Stimulated activated memory B cell treated with anti-CD40 and anti-IgM and Interleukin-4, amounts not matched to agents 10 μg/mL and 1 μg/mL and 100 μg/mL, for 72 hours (primary cell): ENCODE measurements around the gene TIGD4.

ENCODE experiments used
- ATAC-seq: fragments of 150-1000 bp; cut with Tn5 transposase; 2 replicates; pipeline ENCODE4 v1.10.0; 2021
- H3K27ac Mint-ChIP-seq: one replicate; pipeline ENCODE4 v1.8.0; 2022; ENCODE audit warnings: mild to moderate bottlenecking, mixed read lengths
- H3K27me3 Mint-ChIP-seq: one replicate; pipeline ENCODE4 v1.8.0; 2022; ENCODE audit warnings: mixed read lengths
- H3K36me3 Mint-ChIP-seq: one replicate; pipeline ENCODE4 v1.8.0; 2022; ENCODE audit warnings: mixed read lengths
- H3K4me1 Mint-ChIP-seq: one replicate; pipeline ENCODE4 v1.8.0; 2022; ENCODE audit warnings: mixed read lengths
- H3K4me3 Mint-ChIP-seq: one replicate; pipeline ENCODE4 v1.8.0; 2022; ENCODE audit warnings: mild to moderate bottlenecking, moderate library complexity, mixed read lengths
- H3K9me3 Mint-ChIP-seq: one replicate; pipeline ENCODE4 v1.8.0; 2022; ENCODE audit warnings: mixed read lengths

Gene TIGD4

GRCh38 chr4:152779513-152780266, at the start of gene TIGD4, which contains the start of gene ARFIP1:
TIGD4 (minus strand) TSS chr4:152779730; CDS start chr4:152771004, 8,726 bp downstream.
ARFIP1 (plus strand) TSS chr4:152779954; CDS start chr4:152829634, 49,680 bp downstream.
- H3K9me3 Mint-ChIP-seq = no peaks in the 10 kb centered on the region
- H3K4me1 Mint-ChIP-seq = peaks cover 63% of the 10 kb centered on the region
- peak within 1 kb of the TSS; percentile 84 for H3K27ac Mint-ChIP-seq
- H3K36me3 Mint-ChIP-seq = no peaks in the 10 kb centered on the region
- ATAC-seq = peak; percentile 98
- no peaks in the 10 kb centered on the region for H3K27me3 Mint-ChIP-seq
- H3K4me3 Mint-ChIP-seq = peak within 1 kb of the TSS; percentile 98

- H3K9me3 Mint-ChIP-seq = peaks cover 12% of the 10 kb centered on the region
- H3K36me3 Mint-ChIP-seq = peaks cover 32% of the 10 kb centered on the region
- H3K4me1 Mint-ChIP-seq = no peaks in the 10 kb centered on the region
- no peak overlapping the region for H3K27ac Mint-ChIP-seq
- H3K4me3 Mint-ChIP-seq = no peak overlapping the region
- H3K27me3 Mint-ChIP-seq = no peaks in the 10 kb centered on the region
- no peak for ATAC-seq
These were observed 48.6 kb upstream of the TIGD4 start for GRCh38 chr4:152828122-152828521.

- Mint-ChIP-seq H3K27ac (no peak overlapping the region), H3K9me3 (peaks cover 12% of the 10 kb centered on the region)
These were observed 45.8 kb upstream of the TIGD4 start for GRCh38 chr4:152825336-152825735.

GRCh38 chr4:152824561-152824960, 45.0 kb upstream of the TIGD4 start:
- Mint-ChIP-seq H3K27me3 (no peaks in the 10 kb centered on the region), H3K36me3 (peaks cover 13% of the 10 kb centered on the region), H3K27ac (no peak overlapping the region), H3K9me3 (peaks cover 12% of the 10 kb centered on the region), H3K4me1 (no peaks in the 10 kb centered on the region), H3K4me3 (no peak overlapping the region)
- ATAC-seq = no peak

More at GRCh38 chr4:152825336-152825735, 45.8 kb upstream of the TIGD4 start:
- Mint-ChIP-seq H3K36me3 (peaks cover 13% of the 10 kb centered on the region), H3K27me3 (no peaks in the 10 kb centered on the region), H3K4me1 (no peaks in the 10 kb centered on the region), H3K4me3 (no peak overlapping the region)
- ATAC-seq = no peak

GRCh38 chr4:152822323-152822722, 42.8 kb upstream of the TIGD4 start:
- Mint-ChIP-seq H3K4me3 (no peak overlapping the region), H3K4me1 (peaks cover 4% of the 10 kb centered on the region), H3K36me3 (peaks cover 11% of the 10 kb centered on the region), H3K27me3 (no peaks in the 10 kb centered on the region), H3K27ac (no peak overlapping the region), H3K9me3 (peaks cover 9% of the 10 kb centered on the region)
- ATAC-seq = no peak

- Mint-ChIP-seq H3K4me3 (no peak overlapping the region), H3K27me3 (no peaks in the 10 kb centered on the region), H3K36me3 (peaks cover 34% of the 10 kb centered on the region)
These were observed 40.5 kb upstream of the TIGD4 start for GRCh38 chr4:152820073-152820472.

GRCh38 chr4:152819026-152819645, 39.6 kb upstream of the TIGD4 start:
- Mint-ChIP-seq H3K4me3 (no peak overlapping the region), H3K36me3 (peaks cover 43% of the 10 kb centered on the region), H3K27me3 (no peaks in the 10 kb centered on the region), H3K9me3 (peaks cover 16% of the 10 kb centered on the region), H3K4me1 (peaks cover 24% of the 10 kb centered on the region), H3K27ac (no peak overlapping the region)
- no peak for ATAC-seq

More at GRCh38 chr4:152820073-152820472, 40.5 kb upstream of the TIGD4 start:
- Mint-ChIP-seq H3K9me3 (peaks cover 14% of the 10 kb centered on the region), H3K4me1 (peaks cover 21% of the 10 kb centered on the region), H3K27ac (no peak overlapping the region)
- ATAC-seq = no peak

- Mint-ChIP-seq H3K9me3 (peaks cover 26% of the 10 kb centered on the region), H3K27me3 (no peaks in the 10 kb centered on the region), H3K4me1 (peaks cover 35% of the 10 kb centered on the region), H3K4me3 (no peak overlapping the region), H3K27ac (no peak overlapping the region), H3K36me3 (peaks cover 60% of the 10 kb centered on the region)
- no peak for ATAC-seq
These were observed 37.8 kb upstream of the TIGD4 start for GRCh38 chr4:152817331-152817730.

GRCh38 chr4:152815078-152815477, 35.5 kb upstream of the TIGD4 start:
- Mint-ChIP-seq H3K9me3 (peaks cover 28% of the 10 kb centered on the region), H3K4me1 (peaks cover 35% of the 10 kb centered on the region), H3K4me3 (no peak overlapping the region), H3K27me3 (no peaks in the 10 kb centered on the region), H3K36me3 (peaks cover 82% of the 10 kb centered on the region), H3K27ac (no peak overlapping the region)
- no peak for ATAC-seq

GRCh38 chr4:152810715-152811287, 31.3 kb upstream of the TIGD4 start:
- Mint-ChIP-seq H3K27ac (no peak overlapping the region), H3K27me3 (no peaks in the 10 kb centered on the region), H3K4me3 (no peak overlapping the region), H3K36me3 (peaks cover 62% of the 10 kb centered on the region), H3K9me3 (peaks cover 20% of the 10 kb centered on the region), H3K4me1 (peaks cover 35% of the 10 kb centered on the region)
- ATAC-seq = no peak

GRCh38 chr4:152808670-152809069, 29.1 kb upstream of the TIGD4 start:
- peaks cover 8% of the 10 kb centered on the region for H3K9me3 Mint-ChIP-seq
- peaks cover 36% of the 10 kb centered on the region for H3K4me1 Mint-ChIP-seq
- no peak overlapping the region for H3K27ac Mint-ChIP-seq
- H3K4me3 Mint-ChIP-seq = no peak overlapping the region
- ATAC-seq = no peak
- peaks cover 40% of the 10 kb centered on the region for H3K36me3 Mint-ChIP-seq
- no peaks in the 10 kb centered on the region for H3K27me3 Mint-ChIP-seq

GRCh38 chr4:152807294-152807829, 27.8 kb upstream of the TIGD4 start:
- Mint-ChIP-seq H3K4me1 (peaks cover 30% of the 10 kb centered on the region), H3K27me3 (no peaks in the 10 kb centered on the region), H3K4me3 (no peak overlapping the region), H3K36me3 (peaks cover 28% of the 10 kb centered on the region), H3K9me3 (peaks cover 3% of the 10 kb centered on the region), H3K27ac (no peak overlapping the region)
- no peak for ATAC-seq

GRCh38 chr4:152806501-152807125, 27.1 kb upstream of the TIGD4 start:
- no peaks in the 10 kb centered on the region for H3K9me3 Mint-ChIP-seq
- H3K4me1 Mint-ChIP-seq = peaks cover 29% of the 10 kb centered on the region
- no peak for ATAC-seq
- H3K27me3 Mint-ChIP-seq = no peaks in the 10 kb centered on the region
- no peak overlapping the region for H3K4me3 Mint-ChIP-seq
- H3K36me3 Mint-ChIP-seq = peaks cover 21% of the 10 kb centered on the region
- peak overlapping the region; percentile 30 for H3K27ac Mint-ChIP-seq

- Mint-ChIP-seq H3K4me1 (peaks cover 35% of the 10 kb centered on the region), H3K4me3 (no peak overlapping the region), H3K27ac (peak overlapping the region; percentile 30), H3K36me3 (peaks cover 13% of the 10 kb centered on the region), H3K27me3 (no peaks in the 10 kb centered on the region), H3K9me3 (no peaks in the 10 kb centered on the region)
- no peak for ATAC-seq
These were observed 26.3 kb upstream of the TIGD4 start for GRCh38 chr4:152805818-152806217.

- Mint-ChIP-seq H3K4me3 (no peak overlapping the region), H3K36me3 (peaks cover 7% of the 10 kb centered on the region), H3K27ac (no peak overlapping the region), H3K9me3 (no peaks in the 10 kb centered on the region), H3K27me3 (no peaks in the 10 kb centered on the region), H3K4me1 (peaks cover 38% of the 10 kb centered on the region)
- ATAC-seq = no peak
These were observed 25.6 kb upstream of the TIGD4 start for GRCh38 chr4:152805071-152805650.
